ENCODE results near the gene ATP11B. TPM values are rescaled to one million over a fixed set of nuclear protein-coding genes. Genes with fewer than 3 reads are reported as not detected.

The ATP11B gene
- total and polyA plus RNA-seq, 2 of the 8 experiments (the other 6 are each of a cell fraction or from before 2014, with no cell fraction given), result 5.1 to 26.5 TPM

GRCh38 chr3:182792901-182793662, at the start of gene ATP11B (continued):
- no peak for TF ChIP-seq E2F6 (IDR thresholded peaks at IDR 0.05)
- TF ChIP-seq EGR1 (IDR thresholded peaks at IDR 0.05; ENCODE audit: borderline replicate concordance, low read depth, low read length), result 0 out of 2 replicates have a peak, but pooled peaks have one; percentile 24
- no peak for TF ChIP-seq GTF2F1 (IDR thresholded peaks at IDR 0.05; ENCODE audit: borderline replicate concordance, low read depth, low read length)
- no peak for TF ChIP-seq EZH2 (IDR thresholded peaks at IDR 0.05; ENCODE audit: low read depth, low read length, severe bottlenecking)
- TF ChIP-seq CHD2 (IDR thresholded peaks at IDR 0.05; ENCODE audit: low read length), result no peak
- TF ChIP-seq NANOG (IDR thresholded peaks at IDR 0.05; ENCODE audit: insufficient read depth, low read depth, low read length, poor library complexity, severe bottlenecking), result no peak
- peak; percentile 46 for TF ChIP-seq SAP30 (IDR thresholded peaks at IDR 0.05; ENCODE audit: insufficient read depth, insufficient replicate concordance, low read length)
- TF ChIP-seq SIX5 (IDR thresholded peaks at IDR 0.05; ENCODE audit: low read depth, low read length), result no peak
- no peak for TF ChIP-seq KDM1A (IDR thresholded peaks at IDR 0.05; ENCODE audit: borderline replicate concordance, low read length)
- no peak for TF ChIP-seq MAFK (IDR thresholded peaks at IDR 0.05; ENCODE audit: low read depth, low read length)
- no peak for TF ChIP-seq ATF3 (IDR thresholded peaks at IDR 0.05; ENCODE audit: insufficient read depth, low read depth, low read length)
- no peak for TF ChIP-seq ZNF274 (IDR thresholded peaks at IDR 0.05; ENCODE audit: borderline replicate concordance, extremely low read depth, low read length)

Measured in H1 (cell line).